ENCODE data around the gene RASIP1.
A peak's percentile ranks its signal among the peaks of the same experiment; 100 is the strongest.
"Not testable (repeated sequence)": the region's sequence is repeated elsewhere in the genome, so short reads cannot be mapped to it uniquely, and the experiment has no call there.

Gene RASIP1

DNA sequence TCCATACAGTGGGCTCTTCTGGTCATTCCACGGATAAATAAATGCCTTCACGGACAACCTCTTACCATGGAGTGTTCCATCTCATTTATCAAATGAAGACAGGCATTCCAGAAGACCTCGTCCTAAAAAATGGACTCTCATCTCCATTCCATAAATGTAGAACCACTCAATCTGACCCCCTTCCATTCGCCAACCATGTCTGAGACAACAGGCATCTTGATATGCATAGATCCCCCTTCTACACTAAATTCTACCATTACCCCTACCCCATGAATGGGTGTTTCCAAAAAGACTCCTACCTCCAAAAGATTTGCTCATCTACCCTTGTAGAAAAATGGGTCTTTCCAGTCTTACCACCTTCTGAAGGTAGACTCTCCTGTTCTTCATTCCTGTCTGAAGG lies 9.0 kb downstream of the RASIP1 start:
- no peak for DNase-seq

DNA sequence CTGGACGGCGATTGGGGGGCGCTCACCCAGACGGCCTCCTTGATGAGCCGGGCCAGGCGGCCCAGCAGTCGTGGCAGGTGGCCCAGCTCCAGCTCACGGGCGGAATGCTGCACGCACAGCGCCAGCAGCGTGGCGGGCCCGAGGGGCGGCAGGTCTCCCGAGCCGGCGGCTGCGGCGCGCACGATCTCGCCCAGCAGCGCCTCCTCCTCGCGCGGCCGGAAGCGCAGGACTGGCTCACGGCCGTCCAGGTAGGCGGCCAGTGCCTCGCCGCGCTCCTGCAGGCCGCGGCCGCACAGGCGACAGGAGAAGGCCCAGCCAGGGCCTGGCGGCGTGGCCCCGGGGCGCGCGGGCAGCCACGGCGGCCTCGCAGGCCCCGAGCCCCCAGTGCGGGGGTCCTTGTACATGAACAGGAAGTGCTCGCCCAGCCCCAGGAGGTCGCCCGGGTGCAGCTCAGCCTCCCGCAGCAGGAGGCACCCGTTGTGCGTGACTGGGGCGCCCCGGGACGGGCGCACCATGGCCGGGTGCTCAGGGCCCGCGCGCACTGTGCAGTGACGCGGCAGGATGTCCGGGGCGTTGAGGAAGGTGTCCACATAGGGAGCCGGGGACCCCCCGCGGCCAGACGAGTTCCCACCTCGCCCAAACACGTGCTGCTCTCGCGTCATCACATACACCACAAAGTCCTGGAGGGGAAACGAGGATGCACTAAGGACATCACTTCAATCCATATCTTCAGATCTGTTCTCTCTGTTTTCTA lies 11.3 kb downstream of the RASIP1 start:
- no peak for DNase-seq

DNA sequence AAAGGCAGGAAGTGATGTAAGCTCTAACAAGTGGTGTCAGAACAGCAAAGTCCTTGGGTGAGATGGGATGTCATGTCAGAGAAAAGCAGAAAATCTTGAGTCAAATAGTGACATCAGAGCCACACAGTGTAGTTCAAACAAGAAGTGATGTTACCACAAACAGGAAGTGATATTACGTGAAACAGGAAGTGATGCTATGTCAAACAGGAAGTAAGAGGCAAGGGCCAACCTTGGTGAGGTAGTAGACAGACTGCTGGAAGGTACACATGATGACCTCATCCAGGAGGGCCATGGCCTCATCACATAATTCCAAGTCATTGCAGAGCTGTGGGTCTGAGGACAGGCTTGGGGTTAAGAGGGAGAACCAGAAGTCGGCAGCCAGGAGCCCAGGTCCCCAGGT lies 13.9 kb downstream of the RASIP1 start:
- DNase-seq, result peak; percentile 59

DNA sequence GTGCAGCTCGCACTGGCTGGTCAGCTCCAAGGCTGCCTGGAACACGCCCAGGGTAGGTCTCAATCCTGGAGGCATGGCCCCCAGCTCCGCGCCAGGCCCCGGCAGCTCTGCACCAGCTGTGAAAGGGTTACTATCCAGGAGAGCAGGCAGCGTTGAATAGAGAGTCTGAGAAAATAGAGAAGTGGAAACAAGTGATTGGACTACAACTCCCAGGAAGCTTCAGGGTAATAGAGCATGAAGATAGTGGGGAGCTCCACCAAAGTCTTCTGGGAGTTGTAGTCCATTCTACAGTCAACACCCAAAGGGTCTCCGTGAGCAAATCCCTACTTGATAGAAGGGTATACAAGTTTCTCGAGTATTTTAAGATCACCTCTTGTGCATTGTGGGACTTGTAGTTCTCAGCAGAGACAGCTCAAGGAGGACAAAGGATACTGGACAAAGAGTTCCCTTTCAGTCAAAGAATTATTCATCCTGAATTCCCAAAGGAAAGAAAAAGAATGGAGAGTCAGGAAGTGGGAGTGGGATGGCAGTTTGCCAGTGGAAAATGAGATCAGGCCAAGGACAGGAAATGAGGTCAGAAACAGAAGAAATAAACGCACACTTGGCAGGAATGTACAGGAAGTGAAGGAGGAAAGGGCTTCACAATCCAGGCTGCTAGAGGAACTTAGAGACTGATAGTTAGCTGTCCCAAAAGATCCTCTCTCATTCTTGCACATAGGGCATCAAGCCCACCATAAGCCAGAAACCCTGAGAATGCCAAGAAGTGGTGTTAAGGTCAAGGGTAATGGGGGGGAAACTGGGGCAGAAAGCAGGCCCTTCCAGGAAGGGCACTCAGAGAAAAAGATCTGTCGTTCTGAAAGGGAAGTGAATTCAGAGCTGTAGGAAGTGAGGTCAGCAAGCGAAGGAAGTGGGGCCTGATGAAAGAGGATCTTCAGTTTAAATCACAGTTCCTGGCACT lies 15.3 kb downstream of the RASIP1 start:
- DNase-seq, result peak; percentile 64

DNA sequence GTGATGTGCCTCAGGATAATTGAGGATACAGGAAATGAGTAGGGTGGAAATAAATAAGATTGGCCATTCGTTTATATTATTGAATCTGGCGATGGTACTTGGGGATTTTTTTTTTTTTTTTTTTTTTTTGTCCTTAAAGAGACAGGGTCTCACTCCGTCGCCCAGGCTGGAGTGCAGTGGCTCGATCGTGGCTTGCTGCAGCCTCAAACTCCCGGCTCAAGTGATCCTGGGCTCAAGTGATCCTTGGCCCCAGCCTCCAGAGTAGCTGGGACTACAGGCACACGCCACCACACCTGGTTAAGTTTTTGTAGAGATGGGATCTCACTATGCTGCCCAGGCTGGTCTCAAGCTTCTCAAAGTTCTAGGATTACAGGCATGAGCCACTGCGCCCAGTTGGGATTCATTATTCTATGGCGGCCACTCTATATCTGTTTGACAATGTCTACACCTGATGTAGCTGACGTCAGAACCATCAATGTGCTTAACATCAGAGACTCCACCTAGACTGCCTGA lies 18.2 kb downstream of the RASIP1 start:
- no peak for DNase-seq

DNA sequence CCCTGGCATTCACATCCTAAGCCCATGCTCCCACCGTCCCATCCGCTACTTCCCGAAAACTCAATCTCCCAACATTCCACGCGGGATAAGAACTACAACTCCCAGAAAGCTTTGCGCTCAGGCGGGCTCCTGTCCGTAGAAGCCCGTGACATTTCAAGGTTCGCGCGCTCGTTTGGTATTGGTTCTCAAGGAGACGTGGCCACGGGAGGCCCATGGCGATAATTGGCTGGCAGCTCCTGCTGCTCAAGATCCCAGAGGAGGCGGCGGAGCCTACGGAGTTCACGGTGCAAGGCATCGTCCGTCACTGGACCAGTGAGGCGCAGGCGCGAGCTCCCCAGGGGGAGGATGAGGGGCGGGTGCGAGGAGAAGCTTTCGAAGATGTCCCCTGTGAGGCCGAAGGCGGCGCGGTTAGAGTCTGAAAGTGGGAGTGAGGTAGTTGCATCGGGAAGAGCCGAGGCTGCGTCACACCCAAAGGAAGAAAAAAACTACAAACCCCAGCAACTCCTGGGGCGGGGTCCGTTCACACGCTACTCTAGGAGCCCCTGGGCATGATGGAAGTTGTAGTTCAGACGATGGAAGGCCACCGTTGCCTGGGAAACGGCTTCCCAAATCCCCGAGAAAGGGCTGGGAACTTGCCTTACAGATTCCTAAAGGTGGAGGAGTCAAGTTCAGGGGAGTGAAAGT lies 19.7 kb downstream of the RASIP1 start:
- DNase-seq, result peak; percentile 90

DNA sequence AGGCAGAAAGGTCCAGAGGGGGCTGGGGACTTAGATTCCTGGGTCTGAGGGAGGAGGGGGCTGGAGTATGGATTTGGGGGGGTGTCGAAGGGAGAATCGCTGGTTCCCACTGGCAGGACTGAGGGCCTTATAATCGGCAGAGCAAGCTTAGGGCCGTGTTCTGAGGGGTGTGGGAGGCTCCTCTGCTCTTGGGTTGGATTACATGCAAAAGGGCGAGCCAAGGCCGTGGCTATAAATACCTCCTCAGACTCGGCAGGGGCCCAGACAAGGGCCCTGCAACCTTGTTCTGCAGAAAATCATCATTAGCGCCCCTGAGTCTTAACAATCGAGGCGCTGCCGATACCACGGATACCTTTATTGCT lies 20.2 kb downstream of the RASIP1 start:
- no peak for DNase-seq

DNA sequence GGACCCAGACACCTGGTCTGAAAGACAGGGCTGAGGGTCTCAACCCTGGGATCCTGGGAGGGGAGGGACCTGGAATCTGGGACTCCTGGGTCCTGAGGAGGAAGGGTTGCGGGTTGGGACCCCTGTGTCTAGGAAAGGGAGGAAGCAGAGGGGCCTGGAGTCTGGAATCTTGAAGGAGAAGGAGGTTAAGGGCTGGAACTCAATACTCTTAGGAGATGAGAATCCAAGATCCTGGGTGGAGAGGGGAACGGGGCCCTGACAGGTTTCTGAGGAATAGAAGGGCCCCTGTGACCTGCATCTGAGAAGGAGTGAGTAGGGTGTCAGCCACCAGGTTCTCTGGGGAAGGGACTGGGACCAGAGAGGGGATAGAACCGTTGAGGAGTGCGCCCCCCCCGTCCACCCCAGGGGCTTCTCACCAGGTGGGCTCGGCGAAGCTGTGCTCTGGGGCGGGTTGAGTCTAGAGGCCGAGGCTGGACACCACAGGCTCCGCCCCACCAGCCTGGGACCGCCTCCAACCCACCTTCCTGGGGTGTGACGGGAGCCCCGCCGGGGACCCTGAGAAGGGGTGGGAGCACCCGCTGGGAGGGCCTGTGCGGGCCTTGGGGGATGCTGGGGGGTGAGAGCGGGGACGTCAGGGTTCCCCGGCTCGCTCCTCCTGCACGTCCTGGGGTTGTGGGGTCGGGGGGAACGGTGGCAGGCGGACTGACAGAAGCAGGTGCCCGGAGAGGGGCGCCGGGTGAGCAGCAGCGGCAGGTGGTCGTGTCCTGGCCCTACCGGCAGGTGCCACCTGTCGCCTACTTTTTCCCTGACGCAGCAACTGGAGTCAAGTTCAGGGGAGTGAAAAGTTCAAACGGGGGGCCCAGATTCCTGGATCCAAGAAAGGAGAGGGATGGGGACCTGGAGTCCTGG lies 20.9 kb downstream of the RASIP1 start, which contains the start of gene MAMSTR:
Gene MAMSTR, minus strand, starts transcription at position 463 of the 909 bp plus-strand sequence. CDS start 694 bp downstream, outside the sequence.
- no peak for DNase-seq

DNA sequence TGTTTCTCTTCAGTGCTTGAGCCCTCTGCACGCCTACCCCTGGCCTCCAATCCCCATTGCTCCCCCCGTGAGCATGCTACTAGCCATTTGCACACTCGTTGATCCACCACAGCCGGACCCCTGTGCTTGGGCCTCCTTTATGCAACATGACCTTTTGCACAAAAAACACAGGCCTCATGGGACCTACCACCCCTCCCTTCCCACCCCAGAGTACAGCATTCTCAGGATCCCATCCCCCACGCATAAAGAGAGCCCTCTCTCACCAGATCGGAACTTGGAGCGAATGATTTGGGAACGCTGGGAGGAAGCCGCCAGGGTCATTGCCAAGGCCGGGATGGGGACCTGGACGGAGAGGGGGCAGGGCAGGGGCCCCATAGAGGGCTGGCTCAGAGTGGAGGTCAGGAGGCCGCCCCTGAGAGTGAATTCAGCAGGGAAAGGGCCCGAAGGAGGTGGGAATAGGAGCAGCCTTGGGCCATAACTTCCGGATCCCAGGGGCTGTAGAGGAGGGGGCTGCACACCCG lies 21.6 kb downstream of the RASIP1 start:
- no peak for DNase-seq

DNA sequence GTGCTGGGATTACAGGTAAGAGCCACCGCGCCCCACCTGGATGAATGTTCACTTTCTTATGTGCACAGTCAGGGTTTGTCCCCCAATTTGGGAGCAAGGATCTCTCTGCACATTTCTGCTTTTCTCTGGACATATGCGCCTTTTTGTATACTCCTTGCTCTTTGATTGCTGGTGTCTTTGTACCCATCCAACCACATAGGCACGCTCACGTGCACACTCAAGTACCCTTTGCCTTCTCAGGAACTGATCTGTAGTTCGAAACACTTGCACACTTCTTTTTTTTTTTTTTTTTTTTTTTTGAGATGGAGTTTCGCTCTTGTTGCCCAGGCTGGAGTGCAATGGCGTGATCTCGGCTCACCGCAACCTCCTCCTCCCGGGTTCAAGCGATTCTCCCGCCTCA lies 22.3 kb downstream of the RASIP1 start:
- not testable (repeated sequence) for DNase-seq

DNA sequence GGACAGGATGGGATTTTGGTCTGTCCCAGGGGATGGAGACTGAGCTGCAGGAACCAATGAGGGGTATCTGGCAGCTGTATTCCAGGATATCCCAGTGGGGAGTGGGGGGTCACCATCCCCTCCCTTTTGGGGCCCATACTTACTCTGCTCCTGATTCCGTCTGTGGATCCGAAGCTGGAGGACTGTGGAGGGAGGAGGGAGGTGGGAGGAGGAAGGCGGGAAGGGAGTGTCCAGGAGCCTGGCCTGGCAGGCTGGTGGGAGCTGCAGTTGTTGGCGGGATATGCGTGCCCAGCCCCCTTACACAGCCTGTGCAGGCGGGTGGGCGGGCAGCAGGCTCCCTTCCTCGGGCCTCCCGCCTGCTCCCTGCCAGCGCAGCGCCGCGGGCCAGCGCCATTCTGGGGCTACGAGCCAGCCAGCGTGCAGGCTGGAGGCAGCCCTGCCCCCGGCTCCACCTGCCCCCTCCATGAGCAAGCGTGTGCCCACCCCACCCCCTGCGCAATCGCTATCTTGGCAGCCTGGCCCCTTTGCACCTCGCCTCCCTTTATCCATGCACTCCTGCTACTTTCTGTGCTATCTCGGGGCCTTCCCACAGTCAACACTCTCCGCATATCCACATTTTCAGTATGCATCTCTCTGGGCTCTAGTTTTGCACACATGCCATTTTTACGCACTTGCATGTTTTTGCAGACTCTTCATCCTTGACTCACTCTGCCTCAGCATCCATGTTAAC lies 23.7 kb downstream of the RASIP1 start:
- DNase-seq, result no peak

DNA sequence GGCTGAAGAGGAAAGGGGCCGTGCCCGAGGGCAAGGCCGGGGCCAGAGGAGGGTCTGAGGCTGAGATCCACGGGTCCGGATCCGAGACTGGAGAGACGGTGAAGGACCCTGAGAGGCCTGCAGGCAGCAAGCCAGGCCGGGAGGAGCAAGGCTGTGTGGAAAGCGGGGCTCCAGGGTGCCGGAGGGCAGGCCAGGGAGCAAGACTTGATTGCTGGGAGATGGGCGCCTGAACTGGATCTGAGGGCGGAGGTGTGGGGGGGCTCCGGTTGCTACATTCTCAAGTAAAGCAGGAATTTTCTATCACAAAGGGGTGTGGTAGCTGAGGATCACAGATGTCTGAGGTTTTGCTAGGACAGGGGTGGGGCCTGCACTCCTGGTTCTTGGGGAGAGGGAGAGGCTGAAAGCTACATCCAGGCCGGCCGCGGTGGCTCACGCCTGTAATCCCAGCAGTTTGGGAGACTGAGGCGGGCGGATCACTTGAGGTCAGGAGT lies 24.7 kb downstream of the RASIP1 start:
- no peak for DNase-seq

DNA sequence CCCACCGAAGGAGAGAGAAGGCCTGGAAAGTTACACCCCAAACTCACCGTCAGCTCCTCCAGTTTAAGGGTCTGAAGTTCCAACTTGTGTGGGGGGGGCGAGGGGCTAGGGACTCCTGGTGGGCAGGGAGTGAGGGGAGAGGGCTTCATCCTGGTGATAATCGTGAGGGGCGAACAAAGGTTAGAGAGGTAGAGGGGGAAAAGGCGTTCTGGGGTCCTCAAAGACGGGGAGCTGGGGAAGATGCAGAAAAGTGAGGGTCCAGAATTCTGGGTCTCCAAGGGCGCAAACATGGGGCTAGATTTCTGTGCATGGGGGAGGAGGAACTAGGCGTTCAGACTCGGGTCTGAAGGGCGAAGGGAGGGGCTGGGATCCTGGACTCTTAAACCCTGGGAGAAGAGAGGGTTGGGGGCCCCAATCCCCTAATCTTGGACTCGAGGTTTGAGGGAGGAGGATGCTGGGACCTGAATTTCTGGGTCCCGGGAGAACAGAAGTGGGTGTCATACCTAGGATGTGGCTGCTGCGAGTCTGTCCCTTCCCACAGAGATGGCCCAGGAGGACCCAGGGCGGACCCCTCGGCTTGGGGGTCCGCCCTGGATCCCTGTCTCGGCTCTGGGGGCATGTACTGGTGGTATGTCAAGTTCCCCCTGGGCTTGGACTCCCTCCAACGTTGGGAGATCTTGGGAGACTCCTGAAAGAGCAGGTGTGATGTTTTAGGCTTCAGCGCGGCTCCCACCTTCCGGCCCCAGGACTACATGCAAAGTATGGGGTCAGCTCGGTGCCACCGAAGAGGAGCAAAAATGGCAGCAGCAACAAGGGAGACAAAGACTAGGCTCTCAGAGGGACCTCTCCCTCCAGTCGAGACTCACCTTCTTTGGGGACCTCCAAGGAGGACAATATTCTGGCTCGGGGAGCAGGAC lies 25.4 kb downstream of the RASIP1 start:
- no peak for DNase-seq

DNA sequence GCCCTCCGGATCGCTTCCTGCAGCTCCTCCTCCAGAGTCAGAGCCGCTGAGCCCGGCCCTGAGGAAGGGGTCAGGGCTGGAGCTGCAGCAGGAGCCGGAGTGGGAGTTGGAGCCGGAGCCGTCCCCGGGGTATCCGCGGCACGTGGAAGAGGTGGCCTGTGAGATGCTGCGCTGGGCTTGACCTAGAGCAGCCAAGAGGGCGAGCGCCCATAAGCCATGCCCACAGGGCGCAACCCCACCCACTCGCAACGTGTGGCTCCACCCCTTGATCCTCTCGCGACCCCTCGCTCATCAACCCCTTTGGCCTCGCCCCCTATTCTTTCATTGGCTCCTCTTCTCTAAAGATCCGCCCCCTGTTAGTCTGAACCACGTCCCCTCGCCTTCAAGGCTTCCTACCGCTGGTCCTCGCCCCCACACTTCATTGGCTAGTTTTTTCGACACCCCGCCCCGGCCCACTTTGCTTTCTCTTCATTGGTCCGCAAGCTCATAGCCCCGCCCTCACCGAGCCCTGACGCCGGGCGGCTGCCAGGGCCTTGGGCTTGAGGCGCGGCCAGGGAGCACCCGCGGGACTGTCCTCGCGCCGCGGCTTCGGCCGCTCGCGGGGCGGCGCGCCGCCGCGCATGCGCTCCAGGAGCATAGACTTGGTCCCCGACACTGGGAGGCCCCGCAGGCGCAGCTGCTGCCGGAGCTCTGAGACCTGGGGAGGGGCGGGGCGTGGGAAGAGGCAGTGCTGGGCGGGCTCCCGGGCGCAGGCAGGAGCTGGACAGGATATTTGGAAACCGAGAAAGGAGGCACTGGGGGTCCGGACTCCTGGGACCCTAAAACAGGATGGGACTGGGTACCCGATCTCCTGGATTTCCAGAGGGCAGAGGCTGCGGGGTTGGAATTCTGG lies 26.3 kb downstream of the RASIP1 start:
- peak; percentile 96 for DNase-seq

DNA sequence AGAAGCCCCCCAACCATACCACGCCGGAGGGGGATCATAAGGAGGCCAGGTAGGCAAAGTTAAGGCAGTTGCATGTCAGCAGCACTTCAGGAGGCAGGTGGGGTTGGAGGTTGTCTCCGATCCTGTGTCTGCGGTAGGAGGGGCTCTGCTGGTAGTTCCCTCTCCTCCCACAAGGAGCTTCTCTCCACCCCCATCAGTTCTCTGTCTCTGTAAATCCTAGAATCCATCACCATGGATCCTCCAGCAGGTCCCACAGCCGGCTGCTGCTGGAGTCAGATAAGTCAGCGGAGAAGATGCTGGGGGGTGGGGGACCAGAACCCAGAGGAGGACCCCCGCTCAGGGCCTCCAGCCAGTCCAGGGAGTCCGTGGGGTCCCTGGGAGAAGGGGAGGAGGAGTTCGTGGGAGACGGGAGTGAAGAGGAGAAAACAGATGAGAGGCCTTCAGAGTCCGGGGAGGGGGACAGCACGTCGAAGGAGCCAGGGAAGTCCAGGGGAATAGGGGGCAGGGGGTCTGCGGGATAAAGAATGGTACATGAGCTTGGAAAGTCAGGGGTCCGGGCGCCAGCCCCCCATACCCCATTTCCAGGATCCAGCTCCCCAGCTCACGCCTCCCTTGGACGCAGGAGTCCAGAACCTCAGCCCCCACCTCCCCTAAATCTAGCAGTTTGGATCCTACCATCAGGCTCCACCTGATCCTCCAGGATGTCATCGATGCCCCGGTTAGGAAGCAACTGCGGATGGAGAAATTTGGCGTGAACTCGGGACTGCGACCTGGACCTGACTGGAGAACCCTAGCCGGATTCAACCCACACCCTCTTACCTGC lies 27.2 kb downstream of the RASIP1 start:
- no peak for DNase-seq

DNA sequence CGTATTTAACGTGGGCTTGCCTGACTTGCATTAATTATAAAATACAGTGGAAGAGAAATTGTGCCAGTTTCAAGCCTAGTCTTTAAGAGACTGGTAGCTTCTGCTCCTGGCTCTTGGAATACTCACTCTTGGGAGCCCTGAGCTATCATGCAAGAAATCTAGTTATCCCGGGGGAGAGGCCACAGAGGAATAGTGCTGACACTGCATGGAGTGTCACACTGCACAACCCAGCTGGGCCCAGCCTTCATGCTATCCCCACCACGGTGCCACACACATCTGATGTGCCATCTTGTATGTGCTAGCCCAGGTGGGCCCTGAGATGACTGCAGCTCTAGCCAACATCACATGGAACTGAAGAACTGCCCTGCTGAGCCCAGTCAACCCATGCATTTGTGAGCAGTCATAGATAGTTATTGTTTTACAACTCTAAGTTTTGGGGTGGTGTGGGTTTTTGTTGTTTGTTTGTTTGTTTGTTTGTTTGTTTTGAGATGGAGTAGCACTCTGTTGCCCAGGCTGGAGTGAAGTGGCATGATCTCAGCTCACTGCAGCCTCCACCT lies 29.2 kb downstream of the RASIP1 start:
- no peak for DNase-seq

DNA sequence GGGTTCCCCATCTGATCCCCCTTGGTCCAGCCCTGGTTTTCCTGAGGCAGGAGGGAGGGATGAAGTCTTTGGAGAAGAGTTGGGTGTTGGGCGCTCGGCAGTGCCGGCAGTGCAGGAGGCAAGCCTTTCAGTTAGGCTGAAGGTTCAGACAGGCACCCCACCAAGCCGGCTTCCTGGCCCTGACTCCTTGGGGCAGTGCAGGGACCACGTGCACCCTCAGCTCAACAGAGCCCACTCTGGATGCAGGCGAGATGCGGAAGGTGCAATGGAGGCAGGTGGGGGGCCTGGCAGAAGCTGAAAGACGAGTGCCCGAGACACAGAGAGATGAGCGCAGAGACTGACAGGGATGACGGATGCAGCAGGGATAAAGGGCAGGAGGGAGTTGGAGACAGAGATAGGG lies 31.9 kb downstream of the RASIP1 start:
- DNase-seq, result no peak

All from central memory CD4-positive, alpha-beta T cell (primary cell).